OCI-LY7 (cell line): ENCODE results near the gene ACSL6. TPM values are rescaled to one million over a fixed set of nuclear protein-coding genes. Genes with fewer than 3 reads are reported as not detected.

Experiments
- BruUV-seq: library from RNA; stranded (reverse); fragments of 400-500 nt; replicated peaks from 2 replicates; lab custom pipeline; 2021; lab: Mats Ljungman, UMichigan
- CTCF ChIA-PET: fragments of 300-600 bp; sonication (Branson Sonifier 250); formaldehyde crosslinking; loops from one replicate; lab custom pipeline; 2022; ENCODE audit warnings: antibody characterized with exemption; ENCODE audit not compliant: unreplicated experiment; lab: Charles Lee
- POLR2A ChIA-PET: fragments of 300-600 bp; sonication (Branson Sonifier 250); formaldehyde crosslinking; loops from one replicate; lab custom pipeline; 2022; ENCODE audit warnings: antibody characterized with exemption; lab: Charles Lee
- DNase-seq: peaks from one replicate; pipeline ENCODE4 v3.0.0-alpha.2; 2015; ENCODE audit warnings: low spot score
- H2AFZ ChIP-seq: fragments of 200-600 bp; sonication (generic), shearing (Covaris generic); 2 replicates; pipeline ENCODE4 v1.6.1; 2014; ENCODE audit warnings: mild to moderate bottlenecking, antibody characterized with exemption, low read length, moderate library complexity
- H3K27ac ChIP-seq: fragments of 200-600 bp; sonication (generic); 2 replicates; pipeline ENCODE4 v1.5.1; 2014; ENCODE audit warnings: mixed run types, low read depth, mild to moderate bottlenecking, moderate library complexity, low read length, inconsistent platforms; ENCODE audit not compliant: poor library complexity, severe bottlenecking
- H3K36me3 ChIP-seq: fragments of 200-600 bp; sonication (generic); 2 replicates; pipeline ENCODE4 v1.6.1; 2014; ENCODE audit warnings: mild to moderate bottlenecking, antibody characterized with exemption, low read length, moderate library complexity, mixed read lengths; ENCODE audit not compliant: insufficient read depth
- H3K4me1 ChIP-seq: fragments of 200-600 bp; sonication (generic); 2 replicates; pipeline ENCODE4 v1.5.1; 2014; ENCODE audit warnings: mild to moderate bottlenecking, low read length; ENCODE audit not compliant: insufficient read depth, poor library complexity, severe bottlenecking
- H3K4me2 ChIP-seq: fragments of 200-600 bp; sonication (generic); 2 replicates; pipeline ENCODE4 v1.6.1; 2014; ENCODE audit warnings: mild to moderate bottlenecking, low read length
- H3K4me3 ChIP-seq: fragments of 200-600 bp; sonication (generic); 2 replicates; pipeline ENCODE4 v1.5.1; 2014; ENCODE audit warnings: mild to moderate bottlenecking, low read depth, low read length; ENCODE audit not compliant: poor library complexity, severe bottlenecking
- H3K79me2 ChIP-seq: fragments of 200-600 bp; sonication (generic); 2 replicates; pipeline ENCODE4 v1.6.1; 2016; ENCODE audit warnings: low read depth, mild to moderate bottlenecking, low read length, moderate library complexity, mixed read lengths; ENCODE audit not compliant: insufficient read depth
- H3K9me2 ChIP-seq: fragments of 200-600 bp; sonication (generic); 2 replicates; pipeline ENCODE4 v1.6.1; 2016; ENCODE audit warnings: mild to moderate bottlenecking, low read length, mixed read lengths; ENCODE audit not compliant: insufficient read depth
- H3K9me3 ChIP-seq: fragments of 200-600 bp; sonication (generic); 2 replicates; pipeline ENCODE4 v1.6.1; 2014; ENCODE audit warnings: mild to moderate bottlenecking, mixed run types, low read length, mixed read lengths
- H4K20me1 ChIP-seq: fragments of 200-600 bp; sonication (generic); 2 replicates; pipeline ENCODE4 v1.6.1; 2014; ENCODE audit warnings: mild to moderate bottlenecking, antibody characterized with exemption, low read length, moderate library complexity, mixed read lengths; ENCODE audit not compliant: insufficient read depth
- EZH2phosphoT487 ChIP-seq: fragments of 200-600 bp; sonication (generic); IDR thresholded peaks from 2 replicates; pipeline ENCODE4 v1.6.1; 2018; ENCODE audit warnings: low read depth, borderline replicate concordance, mild to moderate bottlenecking, mixed run types, antibody characterized with exemption, low read length, moderate library complexity, mixed read lengths
- intact Hi-C: fragments of 100-400 bp; cut with micrococcal nuclease; formaldehyde crosslinking; loops from one replicate; pipeline ENCODE4 v1.10.0; 2022; ENCODE audit not compliant: unreplicated experiment
- total RNA-seq, 2 experiments: library from RNA; depleted of rRNA in 1 of 2; stranded (reverse); fragments of >200 nt in 1 of 2; shearing (Covaris generic) in 1 of 2; gene quantifications; 2 replicates each; pipeline ENCODE4 v1.2.3, GENCODE V29; 2014 to 2022
- TF ChIP-seq, protein P1 (sequence below): fragments of 200-600 bp; sonication (generic); conservative IDR thresholded peaks from 2 replicates; pipeline ENCODE4 v1.5.1; 2014; ENCODE audit warnings: mild to moderate bottlenecking, antibody characterized with exemption, low read length, moderate library complexity, mixed read lengths

ACSL6 gene
- total RNA-seq, 2 experiments from 2014 or later: not detected

DNA sequence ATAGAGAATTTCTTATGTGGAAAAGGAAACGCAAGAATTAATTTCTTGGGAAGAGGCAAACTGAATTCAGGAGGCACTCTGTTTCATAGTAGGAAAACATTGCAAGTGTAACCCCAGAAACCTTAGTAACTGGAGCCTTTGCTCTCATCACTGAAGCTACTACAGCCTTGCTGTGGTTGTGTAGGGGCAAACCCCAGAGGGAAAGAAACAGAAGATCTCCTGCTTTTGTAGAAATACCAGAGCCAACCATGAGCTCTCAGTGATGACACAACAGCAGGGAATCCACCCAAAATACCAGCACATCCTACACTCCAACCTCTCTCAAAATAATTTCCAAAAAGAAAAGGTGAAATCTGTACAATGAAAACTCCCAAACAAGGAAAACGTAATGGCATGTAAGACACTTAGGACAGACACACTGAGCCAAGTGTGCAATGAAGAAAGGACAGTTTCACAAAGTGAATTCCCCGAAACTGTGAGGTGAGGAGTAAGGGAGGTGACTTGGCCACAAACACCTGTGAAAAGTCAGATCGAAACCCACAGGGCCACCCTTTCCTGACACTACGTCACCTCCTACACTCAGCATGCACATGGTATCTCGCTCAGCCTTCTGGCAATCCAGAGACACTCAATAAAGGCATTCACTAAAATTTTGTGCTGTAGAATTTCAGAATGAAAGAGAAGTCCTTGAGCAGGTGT lies 8.5 kb upstream of the ACSL6 start:
- Histone ChIP-seq H3K4me2 (no peak overlapping the region), H2AFZ (no peak overlapping the region)
- no TSS peak for BruUV-seq

DNA sequence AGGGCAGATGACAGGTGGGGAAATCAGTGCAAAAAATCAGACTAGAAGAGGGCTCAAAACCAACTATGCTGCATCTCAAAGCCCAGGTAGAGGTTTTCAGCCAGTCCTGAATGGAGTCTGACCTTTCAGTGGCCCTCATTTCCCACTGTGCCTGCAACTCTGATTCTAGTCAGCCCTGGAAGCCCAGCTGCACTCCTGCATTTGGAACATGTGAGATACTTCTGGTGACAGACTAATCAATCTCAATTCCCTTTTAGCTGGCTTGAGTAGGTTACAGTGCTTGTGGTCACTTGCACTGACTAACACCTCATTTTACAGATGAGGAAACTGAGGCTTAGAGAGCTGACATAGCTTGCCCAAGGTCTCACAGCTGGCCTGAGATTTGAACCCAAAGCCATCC lies 7.9 kb upstream of the ACSL6 start:
- H3K9me3 ChIP-seq: no peaks in the 10 kb centered on the region
- intact Hi-C loops: no loop called here
- TF ChIP-seq, protein P1, sequence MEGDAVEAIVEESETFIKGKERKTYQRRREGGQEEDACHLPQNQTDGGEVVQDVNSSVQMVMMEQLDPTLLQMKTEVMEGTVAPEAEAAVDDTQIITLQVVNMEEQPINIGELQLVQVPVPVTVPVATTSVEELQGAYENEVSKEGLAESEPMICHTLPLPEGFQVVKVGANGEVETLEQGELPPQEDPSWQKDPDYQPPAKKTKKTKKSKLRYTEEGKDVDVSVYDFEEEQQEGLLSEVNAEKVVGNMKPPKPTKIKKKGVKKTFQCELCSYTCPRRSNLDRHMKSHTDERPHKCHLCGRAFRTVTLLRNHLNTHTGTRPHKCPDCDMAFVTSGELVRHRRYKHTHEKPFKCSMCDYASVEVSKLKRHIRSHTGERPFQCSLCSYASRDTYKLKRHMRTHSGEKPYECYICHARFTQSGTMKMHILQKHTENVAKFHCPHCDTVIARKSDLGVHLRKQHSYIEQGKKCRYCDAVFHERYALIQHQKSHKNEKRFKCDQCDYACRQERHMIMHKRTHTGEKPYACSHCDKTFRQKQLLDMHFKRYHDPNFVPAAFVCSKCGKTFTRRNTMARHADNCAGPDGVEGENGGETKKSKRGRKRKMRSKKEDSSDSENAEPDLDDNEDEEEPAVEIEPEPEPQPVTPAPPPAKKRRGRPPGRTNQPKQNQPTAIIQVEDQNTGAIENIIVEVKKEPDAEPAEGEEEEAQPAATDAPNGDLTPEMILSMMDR: no peak
- no peak for TF ChIP-seq EZH2phosphoT487
- no peak for DNase-seq
- H3K36me3 ChIP-seq: no peaks in the 10 kb centered on the region
- no peak overlapping the region for H3K27ac ChIP-seq
- H3K4me1 ChIP-seq: no peaks in the 10 kb centered on the region
- no TSS peak for BruUV-seq
- H3K4me3 ChIP-seq: no peak overlapping the region
- ChIA-PET POLR2A (no interaction called here), CTCF (no interaction called here)
- H2AFZ ChIP-seq: no peak overlapping the region
- no peak overlapping the region for H3K4me2 ChIP-seq
- no peaks in the 10 kb centered on the region for H4K20me1 ChIP-seq
- H3K79me2 ChIP-seq: no peaks in the 10 kb centered on the region
- no peaks in the 10 kb centered on the region for H3K9me2 ChIP-seq

More for the DNA sequence above, 8.5 kb upstream of the ACSL6 start:
- H4K20me1 ChIP-seq: no peaks in the 10 kb centered on the region
- ChIA-PET POLR2A (no interaction called here), CTCF (no interaction called here)
- no peak overlapping the region for H3K4me3 ChIP-seq
- TF ChIP-seq EZH2phosphoT487: no peak
- TF ChIP-seq, protein P1: no peak
- no peak overlapping the region for H3K27ac ChIP-seq
- H3K9me3 ChIP-seq: no peaks in the 10 kb centered on the region
- H3K79me2 ChIP-seq: no peaks in the 10 kb centered on the region
- H3K9me2 ChIP-seq: no peaks in the 10 kb centered on the region
- no peak for DNase-seq
- no peaks in the 10 kb centered on the region for H3K4me1 ChIP-seq
- no peaks in the 10 kb centered on the region for H3K36me3 ChIP-seq
- intact Hi-C loops: no loop called here
